Fibroblast of villous mesenchyme (primary cell): ENCODE results near the gene PLEKHD1. TPM values are rescaled to one million over a fixed set of nuclear protein-coding genes. Genes with fewer than 3 reads are reported as not detected.

Source experiments
- DNase-seq: peaks from one replicate; pipeline ENCODE4 v3.0.0-alpha.2; 2010; ENCODE audit warnings: low read depth
- H3K4me3 ChIP-seq: 2 replicates; pipeline ENCODE4 v1.5.1; 2011; ENCODE audit warnings: low read depth, mild to moderate bottlenecking, low read length
- CTCF ChIP-seq: IDR thresholded peaks from 2 replicates; pipeline ENCODE4 v1.5.1; 2012; ENCODE audit warnings: low read depth, mild to moderate bottlenecking, low read length; ENCODE audit not compliant: insufficient read depth
- total RNA-seq: library from RNA; depleted of rRNA; stranded (reverse); fragments of >200 nt; gene quantifications from 2 replicates; pipeline ENCODE4 v1.2.3, GENCODE V29; 2012

PLEKHD1 gene
- total RNA-seq, 1 donor, result not detected

- no peak for TF ChIP-seq CTCF
- H3K4me3 ChIP-seq, result no peak overlapping the region
- DNase-seq, result no peak
Measured at GRCh38 chr14:69536971-69537370, 52.4 kb downstream of the PLEKHD1 start.

GRCh38 chr14:69537900-69538299, 53.4 kb downstream of the PLEKHD1 start:
- H3K4me3 ChIP-seq, result no peak overlapping the region
- no peak for TF ChIP-seq CTCF
- no peak for DNase-seq

- TF ChIP-seq CTCF, result no peak
- no peak for DNase-seq
- H3K4me3 ChIP-seq, result no peak overlapping the region
Measured at GRCh38 chr14:69538766-69539165, 54.2 kb downstream of the PLEKHD1 start.

- H3K4me3 ChIP-seq, result no peak overlapping the region
- DNase-seq, result peak; percentile 77
- TF ChIP-seq CTCF, result no peak
Measured at GRCh38 chr14:69539631-69540410, 55.3 kb downstream of the PLEKHD1 start.

GRCh38 chr14:69540654-69541335, 56.3 kb downstream of the PLEKHD1 start:
- no peak for TF ChIP-seq CTCF
- no peak for DNase-seq
- no peak overlapping the region for H3K4me3 ChIP-seq

- TF ChIP-seq CTCF, result no peak
- DNase-seq, result no peak
- no peak overlapping the region for H3K4me3 ChIP-seq
Measured at GRCh38 chr14:69542311-69542710, 57.8 kb downstream of the PLEKHD1 start.
